Ramos (cell line): ENCODE results near the gene RPTOR.

Experiments used
- in situ Hi-C: fragments of 300-500 bp; cut with MboI; formaldehyde crosslinking; loops from one replicate; pipeline ENCODE4 v1.14.3; 2022; ENCODE audit warnings: low sequenced_read_pairs; ENCODE audit not compliant: unreplicated experiment

The RPTOR gene

DNA sequence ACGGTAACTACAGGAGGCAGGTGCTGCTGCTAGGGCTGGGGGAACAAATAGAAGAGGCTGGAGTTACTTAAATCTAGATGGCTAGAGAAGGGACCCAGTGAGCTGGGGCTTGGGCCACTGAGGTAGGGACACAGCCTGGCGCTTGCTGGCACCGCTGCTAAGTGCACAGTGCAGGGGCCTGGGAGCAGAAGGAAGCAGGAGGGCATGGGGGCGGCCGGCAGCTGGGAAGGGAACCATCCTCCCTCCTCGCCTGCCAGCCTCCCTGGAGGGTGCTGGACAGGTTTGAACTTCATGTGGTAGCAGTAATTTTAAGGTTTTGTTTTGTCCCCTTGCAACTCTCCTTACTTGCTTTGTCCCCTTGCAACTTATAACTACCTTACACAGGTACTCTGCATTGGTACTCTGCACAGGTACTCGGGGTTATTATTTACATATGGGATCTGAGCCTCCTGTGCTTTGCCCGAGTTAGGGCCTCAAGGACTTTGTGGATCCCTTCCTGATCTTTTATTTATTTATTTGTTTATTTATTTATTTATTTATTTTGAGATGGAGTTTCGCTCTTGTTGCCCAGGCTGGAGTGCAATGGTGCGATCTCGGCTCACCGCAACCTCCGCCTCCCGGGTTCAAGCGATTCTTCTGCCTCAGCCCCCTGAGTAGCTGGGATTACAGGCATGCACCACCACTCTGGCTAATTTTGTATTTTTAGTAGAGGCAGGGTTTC, 34.2 kb downstream of the RPTOR start:
- in situ Hi-C loops, result loop anchor here (5.0 to 10.0 kb wide), 2 partner anchors 152 to 406 kb away; no protein-coding TSS in a partner anchor

DNA sequence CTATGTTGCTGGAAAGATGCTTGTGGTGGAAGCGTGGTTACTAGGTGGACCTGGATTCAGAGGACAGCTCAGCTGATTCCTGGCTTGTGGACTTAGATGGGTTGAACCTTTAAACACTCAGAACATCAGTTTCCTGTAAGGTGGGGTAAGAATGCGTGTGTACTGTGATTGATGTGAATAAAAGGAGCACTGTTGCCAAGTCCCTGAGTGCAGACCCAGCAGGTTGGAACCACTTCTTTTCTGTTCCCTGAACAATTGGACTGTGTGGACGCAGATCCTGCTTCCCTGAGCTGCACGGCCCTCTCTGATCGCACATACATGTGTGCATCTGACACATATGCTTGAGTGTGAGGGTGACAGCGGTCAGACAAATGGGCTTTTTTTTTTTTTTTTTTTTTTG, 37.5 kb downstream of the RPTOR start:
- in situ Hi-C loops, result no loop called here

- in situ Hi-C loops, result no loop called here
These were observed 39.7 kb downstream of the RPTOR start for GRCh38 chr17:80584176-80584905.

DNA sequence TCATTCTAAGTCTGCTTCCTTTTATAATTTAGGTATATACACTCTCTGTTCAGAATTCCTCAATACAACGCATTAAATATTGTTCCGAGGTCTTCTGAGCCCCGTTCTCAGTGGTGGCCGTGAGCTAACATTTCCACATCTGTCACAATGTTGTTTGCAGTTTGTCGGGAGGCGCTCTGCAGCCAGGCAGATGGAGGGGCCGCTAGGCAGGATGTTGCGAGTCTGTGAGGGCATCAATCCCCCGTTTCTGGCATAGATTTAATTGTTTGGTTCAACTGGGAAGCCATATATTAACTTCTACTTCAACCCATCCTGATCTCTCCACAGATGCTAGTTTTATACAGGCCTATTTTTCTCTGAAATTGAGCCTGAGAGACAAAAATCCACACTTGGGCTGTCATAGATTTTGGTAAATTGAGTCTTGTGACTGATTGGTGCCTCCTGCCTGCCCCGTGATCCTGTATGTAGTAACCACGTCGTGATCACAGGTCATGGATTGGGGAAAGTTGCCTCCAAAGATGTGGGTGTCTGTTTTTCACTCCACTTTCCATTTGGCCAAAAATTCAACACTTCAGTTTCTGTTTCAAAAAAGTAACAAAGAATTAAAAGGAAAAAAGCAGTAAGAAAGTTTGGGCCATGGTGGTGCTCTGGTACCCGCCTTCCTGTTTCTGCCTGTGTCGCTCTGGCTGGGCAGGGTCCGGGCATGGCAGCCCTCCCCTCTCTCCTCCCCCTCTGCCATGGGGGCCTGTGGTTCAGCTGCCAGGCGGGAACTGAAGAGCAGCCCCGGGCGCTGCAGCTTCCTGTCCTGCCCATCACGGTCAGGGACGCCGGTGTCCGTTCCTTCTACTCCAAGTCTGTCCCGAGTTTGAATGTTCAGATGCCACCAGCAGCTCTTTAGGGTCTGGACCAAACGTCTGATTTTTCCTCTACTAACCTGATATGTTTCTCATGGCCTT, 41.5 kb downstream of the RPTOR start:
- in situ Hi-C loops, result no loop called here

DNA sequence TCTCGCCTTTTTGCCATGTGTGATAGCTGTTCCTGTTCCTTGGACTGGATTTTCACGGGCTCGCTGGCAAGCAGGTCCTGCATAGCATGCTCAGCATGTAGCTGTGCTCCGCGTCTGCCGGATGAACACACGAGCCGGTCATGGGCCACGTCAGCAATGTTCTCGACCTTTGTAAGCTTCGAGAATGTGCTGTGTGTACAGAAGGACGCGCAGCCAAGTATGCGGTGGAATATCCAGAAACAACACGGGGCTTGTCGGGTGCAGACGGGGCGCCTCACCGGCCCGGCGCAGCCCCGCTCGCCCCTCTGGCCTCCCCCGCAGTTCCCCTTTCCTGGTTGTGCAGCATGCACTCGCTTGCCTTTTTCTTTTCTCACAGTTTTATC, 42.2 kb downstream of the RPTOR start:
- in situ Hi-C loops, result no loop called here

- in situ Hi-C loops, result no loop called here
These were observed 44.2 kb downstream of the RPTOR start for GRCh38 chr17:80588702-80589383.

DNA sequence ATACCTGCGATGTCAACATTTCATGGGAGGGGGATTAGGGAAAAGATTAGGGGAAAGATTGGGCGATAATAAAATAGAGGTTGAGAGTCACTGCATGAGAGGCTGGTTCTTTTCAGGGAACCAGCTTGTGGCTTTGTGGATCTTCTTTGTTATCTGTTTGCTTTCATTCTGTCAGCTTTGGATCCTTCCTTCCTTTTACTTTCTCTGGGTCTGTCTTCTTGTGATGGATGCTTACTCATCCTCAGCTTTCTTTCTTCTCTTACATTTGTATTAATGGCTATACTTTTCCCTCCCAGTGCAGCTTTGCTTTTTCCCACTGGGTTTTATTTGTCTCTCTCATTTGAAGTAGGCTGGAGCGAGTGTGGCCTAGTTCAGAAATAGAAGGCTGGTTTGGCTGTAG, 47.1 kb downstream of the RPTOR start:
- in situ Hi-C loops, result no loop called here

- in situ Hi-C loops, result no loop called here
These were observed 47.6 kb downstream of the RPTOR start for GRCh38 chr17:80592243-80592642.

GRCh38 chr17:80593181-80593580, 48.5 kb downstream of the RPTOR start:
- in situ Hi-C loops, result no loop called here

- in situ Hi-C loops, result no loop called here
These were observed 50.0 kb downstream of the RPTOR start for GRCh38 chr17:80594431-80595269.

DNA sequence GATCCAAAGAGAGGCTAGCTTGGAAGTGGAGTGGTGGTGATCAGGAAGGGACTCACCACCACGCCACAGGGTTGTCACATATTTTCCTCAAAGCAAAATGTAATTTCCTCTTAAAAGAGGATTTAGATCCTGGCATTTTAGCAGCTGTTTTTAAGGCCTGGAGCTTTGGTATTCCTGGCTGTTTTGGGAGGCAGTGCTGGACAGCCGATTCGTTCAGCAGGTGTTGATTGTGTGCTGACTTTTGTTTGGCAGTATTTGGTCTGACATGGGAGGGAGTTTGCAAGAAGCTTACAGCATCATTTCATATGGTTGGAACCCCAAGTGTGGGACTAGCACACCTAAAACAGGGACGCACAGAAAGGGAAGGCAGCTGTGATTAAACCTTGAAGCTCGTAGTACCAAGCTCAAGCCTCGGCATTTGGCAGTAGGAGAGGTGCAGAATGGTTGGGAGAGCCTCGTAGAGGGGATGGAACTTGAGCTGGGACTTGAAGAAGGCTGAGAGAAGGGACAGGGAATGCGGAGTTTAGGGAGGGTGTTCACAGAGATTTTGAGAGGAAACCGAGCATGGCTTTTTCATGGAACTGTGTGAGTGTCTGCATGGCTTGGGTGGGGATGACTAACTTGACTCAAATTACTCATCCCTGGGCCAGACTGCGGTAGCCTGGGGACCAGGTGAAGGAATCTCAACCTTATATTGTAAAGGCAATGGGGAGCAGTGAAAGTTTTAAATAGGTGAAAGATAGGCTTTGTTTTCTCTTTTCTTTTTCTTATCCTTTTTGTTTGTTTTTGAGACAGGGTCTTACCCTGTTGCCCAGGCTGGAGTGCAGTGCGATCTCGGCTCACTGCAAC, 52.3 kb downstream of the RPTOR start:
- in situ Hi-C loops, result no loop called here

DNA sequence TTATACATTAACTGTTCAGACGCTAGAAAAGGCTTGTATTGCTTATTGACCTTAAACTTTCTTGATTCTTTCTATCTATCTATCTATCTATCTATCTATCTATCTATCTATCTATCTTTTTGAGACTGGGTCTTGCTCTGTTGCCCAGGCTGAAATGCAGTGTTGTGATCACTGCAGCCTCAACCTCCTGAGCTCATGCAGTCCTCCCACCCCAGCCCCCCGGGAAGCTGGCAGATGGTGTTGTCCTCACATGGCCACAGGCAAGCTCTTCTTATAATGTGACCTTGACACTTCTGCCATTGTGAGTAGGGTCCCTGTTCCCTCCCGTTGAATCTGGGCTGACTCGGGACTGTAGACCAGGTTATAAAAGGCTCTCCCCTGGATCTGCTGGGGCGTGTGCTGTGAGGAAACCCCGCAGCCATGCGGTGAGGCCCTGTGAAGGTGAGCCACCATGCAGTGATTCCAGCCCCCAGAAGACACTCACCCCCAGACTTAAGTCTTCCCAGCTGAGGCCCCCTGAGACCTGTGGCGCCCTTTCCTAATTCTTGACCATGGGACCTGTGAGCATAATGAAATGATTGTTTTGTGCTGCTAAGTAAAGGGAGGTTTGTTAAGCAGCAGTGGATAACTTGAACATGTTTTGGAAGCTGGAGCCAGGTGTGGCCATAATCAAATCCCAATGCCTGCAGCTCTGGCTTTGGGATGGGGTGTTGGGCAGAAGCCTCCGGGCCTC, 54.3 kb downstream of the RPTOR start:
- in situ Hi-C loops, result no loop called here

DNA sequence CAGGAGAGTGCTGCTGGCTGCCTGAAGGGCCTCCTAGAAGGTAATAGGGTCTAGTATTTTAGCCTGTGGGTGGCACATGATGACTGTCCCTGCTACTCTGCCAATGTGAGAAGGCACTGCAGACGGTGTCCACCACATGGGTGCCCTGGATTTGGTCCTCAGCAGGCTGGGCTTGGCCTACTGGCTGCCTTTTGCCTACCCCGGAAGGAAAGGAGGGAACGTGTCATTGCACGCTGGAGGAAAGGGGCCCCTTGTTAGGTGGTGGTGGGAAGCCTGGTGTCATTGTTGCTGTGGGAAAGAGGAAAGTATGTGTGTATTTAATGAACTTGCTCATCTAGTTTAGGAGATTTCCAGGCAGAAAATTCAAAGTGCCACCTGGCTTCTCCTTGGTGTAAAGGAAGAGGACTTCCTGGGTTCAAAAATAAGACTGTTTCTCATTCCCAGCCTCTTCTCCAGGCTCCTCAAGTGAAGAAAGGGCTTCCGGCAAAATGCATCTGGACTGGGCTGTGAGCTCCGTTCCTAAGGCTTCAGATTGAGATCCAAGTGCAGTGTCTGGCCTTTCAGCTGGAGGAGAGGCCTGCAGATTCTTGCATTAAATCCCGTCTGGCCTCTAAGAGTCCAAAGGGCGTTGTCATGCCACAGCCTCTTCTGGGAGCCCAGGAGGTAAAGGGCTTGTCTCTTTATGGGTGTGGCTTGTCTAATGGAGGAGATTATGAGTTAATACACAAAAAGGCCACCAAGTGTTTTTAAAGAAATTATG, 55.1 kb downstream of the RPTOR start:
- in situ Hi-C loops, result no loop called here

- in situ Hi-C loops, result no loop called here
These were observed 56.5 kb downstream of the RPTOR start for GRCh38 chr17:80601146-80601545.

GRCh38 chr17:80603396-80603795, 58.8 kb downstream of the RPTOR start:
- in situ Hi-C loops, result no loop called here

GRCh38 chr17:80604009-80604669, 59.5 kb downstream of the RPTOR start:
- in situ Hi-C loops, result no loop called here

DNA sequence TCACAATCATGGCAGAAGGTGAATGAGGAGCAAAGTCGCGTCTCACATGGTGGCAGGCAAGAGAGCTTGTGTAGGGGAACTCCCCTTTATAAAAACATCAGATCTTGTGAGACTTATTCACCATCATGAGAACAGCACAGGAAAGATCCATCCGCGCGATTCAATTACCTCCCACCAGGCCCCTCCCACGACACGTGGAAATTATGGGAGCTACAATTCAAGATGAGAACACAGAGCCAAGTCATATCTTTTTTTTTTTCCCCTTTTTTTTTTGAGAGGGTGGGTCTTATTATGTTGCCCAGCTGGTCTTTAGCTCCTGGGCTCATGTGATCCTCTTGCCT, 60.0 kb downstream of the RPTOR start:
- in situ Hi-C loops, result no loop called here
